GM13977 (cell line): ENCODE results near the gene MAGI2.

ENCODE experiments used
- DNase-seq: peaks from one replicate; pipeline ENCODE4 v3.0.0; 2012; ENCODE audit warnings: low spot score
- CTCF ChIP-seq: IDR thresholded peaks from 2 replicates; pipeline ENCODE4 v1.5.1; 2012; ENCODE audit warnings: mild to moderate bottlenecking, control low read depth; ENCODE audit not compliant: insufficient read depth; ENCODE audit errors: extremely low read depth, missing control alignments
- in situ Hi-C: fragments of 300-500 bp; cut with MboI; formaldehyde crosslinking; loops from one replicate; pipeline ENCODE4 v1.12.0; 2022; ENCODE audit warnings: low sequenced_read_pairs, low pct_unique_long_range_greater_than_20kb, mixed read lengths, inconsistent platforms; ENCODE audit not compliant: unreplicated experiment

Gene MAGI2

GRCh38 chr7:78634093-78634492 lies 819.4 kb downstream of the MAGI2 start:
- in situ Hi-C loops, result no loop called here
- DNase-seq, result no peak
- no peak for TF ChIP-seq CTCF

GRCh38 chr7:78620920-78621319 lies 832.5 kb downstream of the MAGI2 start:
- DNase-seq, result peak; percentile 7
- no peak for TF ChIP-seq CTCF
- in situ Hi-C loops, result no loop called here

- DNase-seq, result no peak
- in situ Hi-C loops, result no loop called here
- TF ChIP-seq CTCF, result no peak
These were observed 836.9 kb downstream of the MAGI2 start for GRCh38 chr7:78616539-78616938.

GRCh38 chr7:78609281-78609680 lies 844.2 kb downstream of the MAGI2 start:
- in situ Hi-C loops, result no loop called here
- DNase-seq, result no peak
- TF ChIP-seq CTCF, result no peak

- DNase-seq, result no peak
- in situ Hi-C loops, result no loop called here
- TF ChIP-seq CTCF, result peak; percentile 40
These were observed 846.4 kb downstream of the MAGI2 start for GRCh38 chr7:78607099-78607498.

- TF ChIP-seq CTCF, result no peak
- in situ Hi-C loops, result no loop called here
- DNase-seq, result no peak
These were observed 848.3 kb downstream of the MAGI2 start for GRCh38 chr7:78605119-78605518.

- in situ Hi-C loops, result no loop called here
- DNase-seq, result no peak
- TF ChIP-seq CTCF, result no peak
These were observed 851.7 kb downstream of the MAGI2 start for GRCh38 chr7:78601728-78602127.
